C4-2B (cell line): ENCODE data around the gene PACSIN2.

Source experiments
- ZFX ChIP-seq: fragments of 450-650 bp; IDR thresholded peaks from 2 replicates; pipeline ENCODE4 v1.6.1; 2017
- TF ChIP-seq, protein P1 (sequence below): fragments of 450-650 bp; conservative IDR thresholded peaks from 2 replicates; pipeline ENCODE4 v1.5.1; 2017; ENCODE audit warnings: mild to moderate bottlenecking

DNA sequence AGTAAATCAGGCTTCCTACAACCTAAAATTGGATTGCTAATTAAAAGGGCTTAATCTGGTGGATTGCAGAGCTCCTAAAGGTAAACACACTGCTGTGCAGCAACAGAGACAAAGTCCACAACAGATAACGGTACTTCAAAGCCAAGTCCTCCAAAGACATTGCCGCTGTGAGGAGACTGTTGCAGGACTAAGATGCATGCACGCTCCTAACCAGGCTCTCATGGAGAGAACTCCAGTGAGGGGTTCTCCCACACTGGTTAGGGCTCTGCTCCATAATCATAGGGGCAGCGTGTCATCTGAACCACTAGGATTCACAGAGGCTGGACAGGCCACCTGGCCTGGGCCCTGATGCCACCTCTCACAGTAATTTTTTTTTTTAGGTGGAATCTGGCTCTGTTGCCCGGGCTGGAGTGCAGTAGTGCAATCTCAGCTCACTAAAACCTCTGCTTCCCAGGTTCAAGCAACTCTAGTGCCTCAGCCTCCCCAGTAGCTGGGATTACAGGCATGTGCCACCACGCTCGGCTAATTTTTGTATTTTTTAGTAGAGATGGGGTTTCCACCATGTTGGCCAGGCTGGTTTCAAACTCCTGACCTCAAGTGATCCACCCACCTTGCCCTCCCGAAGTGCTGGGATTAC, 101.0 kb downstream of the PACSIN2 start:
- TF ChIP-seq, protein P1, sequence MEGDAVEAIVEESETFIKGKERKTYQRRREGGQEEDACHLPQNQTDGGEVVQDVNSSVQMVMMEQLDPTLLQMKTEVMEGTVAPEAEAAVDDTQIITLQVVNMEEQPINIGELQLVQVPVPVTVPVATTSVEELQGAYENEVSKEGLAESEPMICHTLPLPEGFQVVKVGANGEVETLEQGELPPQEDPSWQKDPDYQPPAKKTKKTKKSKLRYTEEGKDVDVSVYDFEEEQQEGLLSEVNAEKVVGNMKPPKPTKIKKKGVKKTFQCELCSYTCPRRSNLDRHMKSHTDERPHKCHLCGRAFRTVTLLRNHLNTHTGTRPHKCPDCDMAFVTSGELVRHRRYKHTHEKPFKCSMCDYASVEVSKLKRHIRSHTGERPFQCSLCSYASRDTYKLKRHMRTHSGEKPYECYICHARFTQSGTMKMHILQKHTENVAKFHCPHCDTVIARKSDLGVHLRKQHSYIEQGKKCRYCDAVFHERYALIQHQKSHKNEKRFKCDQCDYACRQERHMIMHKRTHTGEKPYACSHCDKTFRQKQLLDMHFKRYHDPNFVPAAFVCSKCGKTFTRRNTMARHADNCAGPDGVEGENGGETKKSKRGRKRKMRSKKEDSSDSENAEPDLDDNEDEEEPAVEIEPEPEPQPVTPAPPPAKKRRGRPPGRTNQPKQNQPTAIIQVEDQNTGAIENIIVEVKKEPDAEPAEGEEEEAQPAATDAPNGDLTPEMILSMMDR, result no peak
- TF ChIP-seq ZFX, result no peak
